ENCODE results near the gene INO80D.
"Not testable (repeated sequence)": the region's sequence is repeated elsewhere in the genome, so short reads cannot be mapped to it uniquely, and the experiment has no call there.

Gene INO80D

GRCh38 chr2:205988274-205988673 is 97.7 kb downstream of the INO80D start:
- ATAC-seq = no peak
- TF ChIP-seq ZNF70 (CRISPR knock-in tag; IDR thresholded peaks at IDR 0.05) = no peak
- no peak for TF ChIP-seq ZC3H10 (CRISPR knock-in tag; IDR thresholded peaks at IDR 0.05)
- TF ChIP-seq, protein P1, sequence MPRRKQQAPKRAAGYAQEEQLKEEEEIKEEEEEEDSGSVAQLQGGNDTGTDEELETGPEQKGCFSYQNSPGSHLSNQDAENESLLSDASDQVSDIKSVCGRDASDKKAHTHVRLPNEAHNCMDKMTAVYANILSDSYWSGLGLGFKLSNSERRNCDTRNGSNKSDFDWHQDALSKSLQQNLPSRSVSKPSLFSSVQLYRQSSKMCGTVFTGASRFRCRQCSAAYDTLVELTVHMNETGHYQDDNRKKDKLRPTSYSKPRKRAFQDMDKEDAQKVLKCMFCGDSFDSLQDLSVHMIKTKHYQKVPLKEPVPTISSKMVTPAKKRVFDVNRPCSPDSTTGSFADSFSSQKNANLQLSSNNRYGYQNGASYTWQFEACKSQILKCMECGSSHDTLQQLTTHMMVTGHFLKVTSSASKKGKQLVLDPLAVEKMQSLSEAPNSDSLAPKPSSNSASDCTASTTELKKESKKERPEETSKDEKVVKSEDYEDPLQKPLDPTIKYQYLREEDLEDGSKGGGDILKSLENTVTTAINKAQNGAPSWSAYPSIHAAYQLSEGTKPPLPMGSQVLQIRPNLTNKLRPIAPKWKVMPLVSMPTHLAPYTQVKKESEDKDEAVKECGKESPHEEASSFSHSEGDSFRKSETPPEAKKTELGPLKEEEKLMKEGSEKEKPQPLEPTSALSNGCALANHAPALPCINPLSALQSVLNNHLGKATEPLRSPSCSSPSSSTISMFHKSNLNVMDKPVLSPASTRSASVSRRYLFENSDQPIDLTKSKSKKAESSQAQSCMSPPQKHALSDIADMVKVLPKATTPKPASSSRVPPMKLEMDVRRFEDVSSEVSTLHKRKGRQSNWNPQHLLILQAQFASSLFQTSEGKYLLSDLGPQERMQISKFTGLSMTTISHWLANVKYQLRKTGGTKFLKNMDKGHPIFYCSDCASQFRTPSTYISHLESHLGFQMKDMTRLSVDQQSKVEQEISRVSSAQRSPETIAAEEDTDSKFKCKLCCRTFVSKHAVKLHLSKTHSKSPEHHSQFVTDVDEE (CRISPR knock-in tag; IDR thresholded peaks at IDR 0.05) = no peak
- no peak for TF ChIP-seq TCF4 (CRISPR knock-in tag; IDR thresholded peaks at IDR 0.05; ENCODE audit: borderline replicate concordance)
- no peak for TF ChIP-seq ISL1 (CRISPR knock-in tag; IDR thresholded peaks at IDR 0.05)
- TF ChIP-seq SNAI2 (CRISPR knock-in tag; IDR thresholded peaks at IDR 0.05) = no peak
- no peak for TF ChIP-seq CSDC2 (CRISPR knock-in tag; IDR thresholded peaks at IDR 0.05)

GRCh38 chr2:205986334-205986733 is 99.6 kb downstream of the INO80D start:
- ATAC-seq = not testable (repeated sequence)

- TF ChIP-seq OSR1 (CRISPR knock-in tag; IDR thresholded peaks at IDR 0.05) (no peak), SNAI2 (CRISPR knock-in tag; IDR thresholded peaks at IDR 0.05) (no peak), RARB (CRISPR knock-in tag; IDR thresholded peaks at IDR 0.05) (no peak), CSDC2 (CRISPR knock-in tag; IDR thresholded peaks at IDR 0.05) (no peak), TOX (CRISPR knock-in tag; IDR thresholded peaks at IDR 0.05; ENCODE audit: borderline replicate concordance) (no peak)
- ATAC-seq = no peak
These were observed 101.6 kb downstream of the INO80D start for GRCh38 chr2:205984381-205984780.

DNA sequence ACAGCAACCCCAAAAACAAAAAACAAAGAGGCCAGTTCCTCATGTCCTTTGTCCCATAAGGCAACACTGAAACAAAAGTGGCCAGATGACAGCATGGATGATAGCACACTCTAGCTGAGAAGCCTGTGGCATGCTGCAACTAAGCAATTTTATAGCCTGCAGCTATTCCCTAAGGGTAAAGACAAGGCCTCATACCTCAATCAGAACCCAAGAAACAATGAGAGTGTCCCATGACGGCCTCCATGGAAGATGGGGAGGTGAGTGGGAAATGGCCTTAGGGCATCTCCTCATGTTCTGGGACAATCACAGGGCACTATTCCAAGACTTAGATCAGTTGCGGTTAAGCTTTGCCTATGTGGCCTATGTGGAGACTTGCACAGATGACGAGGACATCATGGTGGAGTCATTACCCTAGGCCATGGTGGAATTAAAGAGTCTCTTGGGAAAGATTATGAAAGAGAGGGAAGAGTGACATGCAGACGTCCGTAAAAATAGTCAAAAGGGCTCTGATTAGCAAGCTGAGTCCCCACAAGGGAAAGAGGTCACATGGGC is 103.1 kb downstream of the INO80D start:
- ATAC-seq = no peak
- TF ChIP-seq ZC3H10 (CRISPR knock-in tag; IDR thresholded peaks at IDR 0.05) = no peak

- ATAC-seq = not testable (repeated sequence)
These were observed 107.2 kb downstream of the INO80D start for GRCh38 chr2:205978728-205979127.

DNA sequence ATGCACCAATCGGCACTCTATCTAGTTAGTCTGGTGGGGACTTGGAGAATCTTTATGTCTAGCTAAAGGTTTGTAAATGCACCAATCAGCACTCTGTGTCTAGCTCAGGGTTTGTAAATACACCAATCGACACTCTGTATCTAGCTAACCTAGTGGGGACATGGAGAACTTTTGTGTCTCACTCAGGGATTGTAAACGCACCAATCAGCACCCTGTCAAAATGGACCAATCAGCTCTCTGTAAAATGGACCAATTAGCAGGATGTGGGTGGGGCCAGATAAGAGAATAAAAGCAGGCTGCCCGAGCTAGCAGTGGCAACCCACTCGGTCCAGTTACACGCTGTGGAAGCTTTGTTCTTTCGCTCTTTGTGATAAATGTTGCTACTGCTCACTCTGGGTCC is 108.3 kb downstream of the INO80D start:
- not testable (repeated sequence) for ATAC-seq

- ATAC-seq = not testable (repeated sequence)
These were observed 108.9 kb downstream of the INO80D start for GRCh38 chr2:205976934-205977659.

DNA sequence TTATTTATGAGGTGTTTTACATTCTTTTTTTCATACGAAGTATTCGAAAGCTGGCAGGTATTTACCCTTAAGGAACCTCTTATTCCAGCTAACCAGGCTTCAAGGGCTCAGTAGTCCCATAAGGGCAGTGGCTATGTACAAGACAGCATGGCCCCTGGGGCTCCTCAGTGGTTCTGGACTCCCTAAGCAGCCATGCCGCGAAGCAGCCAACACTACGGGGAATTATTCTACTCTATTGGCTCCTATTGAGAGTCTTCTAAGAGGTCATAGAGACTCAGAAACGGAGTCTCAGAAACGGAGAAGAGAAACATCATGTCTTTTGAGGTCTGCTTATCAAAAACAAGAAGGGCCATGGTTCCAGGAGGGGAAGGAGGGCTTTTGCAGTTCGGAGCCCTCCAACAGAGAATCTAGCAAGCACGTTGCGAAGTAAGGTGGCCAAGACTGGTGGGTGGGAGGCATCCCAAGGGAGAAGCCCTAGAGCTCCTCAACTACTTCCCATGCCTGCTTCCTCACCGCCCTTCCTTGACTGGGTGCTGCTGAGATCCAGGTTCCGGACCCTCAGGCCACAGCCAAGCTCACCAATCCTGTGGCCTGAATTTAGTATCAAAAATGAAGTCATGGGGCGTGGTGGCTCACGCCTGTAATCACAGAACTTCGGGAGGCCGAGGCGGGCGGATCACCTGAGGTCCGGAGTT is 109.7 kb downstream of the INO80D start:
- ATAC-seq = no peak
- no peak for TF ChIP-seq CSDC2 (CRISPR knock-in tag; IDR thresholded peaks at IDR 0.05)
- TF ChIP-seq, protein P2, sequence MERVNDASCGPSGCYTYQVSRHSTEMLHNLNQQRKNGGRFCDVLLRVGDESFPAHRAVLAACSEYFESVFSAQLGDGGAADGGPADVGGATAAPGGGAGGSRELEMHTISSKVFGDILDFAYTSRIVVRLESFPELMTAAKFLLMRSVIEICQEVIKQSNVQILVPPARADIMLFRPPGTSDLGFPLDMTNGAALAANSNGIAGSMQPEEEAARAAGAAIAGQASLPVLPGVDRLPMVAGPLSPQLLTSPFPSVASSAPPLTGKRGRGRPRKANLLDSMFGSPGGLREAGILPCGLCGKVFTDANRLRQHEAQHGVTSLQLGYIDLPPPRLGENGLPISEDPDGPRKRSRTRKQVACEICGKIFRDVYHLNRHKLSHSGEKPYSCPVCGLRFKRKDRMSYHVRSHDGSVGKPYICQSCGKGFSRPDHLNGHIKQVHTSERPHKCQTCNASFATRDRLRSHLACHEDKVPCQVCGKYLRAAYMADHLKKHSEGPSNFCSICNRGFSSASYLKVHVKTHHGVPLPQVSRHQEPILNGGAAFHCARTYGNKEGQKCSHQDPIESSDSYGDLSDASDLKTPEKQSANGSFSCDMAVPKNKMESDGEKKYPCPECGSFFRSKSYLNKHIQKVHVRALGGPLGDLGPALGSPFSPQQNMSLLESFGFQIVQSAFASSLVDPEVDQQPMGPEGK (CRISPR knock-in tag; IDR thresholded peaks at IDR 0.05; ENCODE audit: borderline replicate concordance) = no peak
- TF ChIP-seq TCF4 (CRISPR knock-in tag; IDR thresholded peaks at IDR 0.05; ENCODE audit: borderline replicate concordance) = no peak
- TF ChIP-seq TOX (CRISPR knock-in tag; IDR thresholded peaks at IDR 0.05; ENCODE audit: borderline replicate concordance) = no peak
- TF ChIP-seq, protein P1 (CRISPR knock-in tag; IDR thresholded peaks at IDR 0.05) = no peak
- TF ChIP-seq, protein P3, sequence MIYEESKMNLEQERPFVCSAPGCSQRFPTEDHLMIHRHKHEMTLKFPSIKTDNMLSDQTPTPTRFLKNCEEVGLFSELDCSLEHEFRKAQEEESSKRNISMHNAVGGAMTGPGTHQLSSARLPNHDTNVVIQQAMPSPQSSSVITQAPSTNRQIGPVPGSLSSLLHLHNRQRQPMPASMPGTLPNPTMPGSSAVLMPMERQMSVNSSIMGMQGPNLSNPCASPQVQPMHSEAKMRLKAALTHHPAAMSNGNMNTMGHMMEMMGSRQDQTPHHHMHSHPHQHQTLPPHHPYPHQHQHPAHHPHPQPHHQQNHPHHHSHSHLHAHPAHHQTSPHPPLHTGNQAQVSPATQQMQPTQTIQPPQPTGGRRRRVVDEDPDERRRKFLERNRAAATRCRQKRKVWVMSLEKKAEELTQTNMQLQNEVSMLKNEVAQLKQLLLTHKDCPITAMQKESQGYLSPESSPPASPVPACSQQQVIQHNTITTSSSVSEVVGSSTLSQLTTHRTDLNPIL (CRISPR knock-in tag; IDR thresholded peaks at IDR 0.05; ENCODE audit: low read depth) = no peak
- no peak for TF ChIP-seq ESRRG (CRISPR knock-in tag; IDR thresholded peaks at IDR 0.05)
- no peak for TF ChIP-seq PPARA (CRISPR knock-in tag; IDR thresholded peaks at IDR 0.05; ENCODE audit: borderline replicate concordance)
- TF ChIP-seq ISL1 (CRISPR knock-in tag; IDR thresholded peaks at IDR 0.05) = no peak
- no peak for TF ChIP-seq OSR1 (CRISPR knock-in tag; IDR thresholded peaks at IDR 0.05)
- TF ChIP-seq, protein P4, sequence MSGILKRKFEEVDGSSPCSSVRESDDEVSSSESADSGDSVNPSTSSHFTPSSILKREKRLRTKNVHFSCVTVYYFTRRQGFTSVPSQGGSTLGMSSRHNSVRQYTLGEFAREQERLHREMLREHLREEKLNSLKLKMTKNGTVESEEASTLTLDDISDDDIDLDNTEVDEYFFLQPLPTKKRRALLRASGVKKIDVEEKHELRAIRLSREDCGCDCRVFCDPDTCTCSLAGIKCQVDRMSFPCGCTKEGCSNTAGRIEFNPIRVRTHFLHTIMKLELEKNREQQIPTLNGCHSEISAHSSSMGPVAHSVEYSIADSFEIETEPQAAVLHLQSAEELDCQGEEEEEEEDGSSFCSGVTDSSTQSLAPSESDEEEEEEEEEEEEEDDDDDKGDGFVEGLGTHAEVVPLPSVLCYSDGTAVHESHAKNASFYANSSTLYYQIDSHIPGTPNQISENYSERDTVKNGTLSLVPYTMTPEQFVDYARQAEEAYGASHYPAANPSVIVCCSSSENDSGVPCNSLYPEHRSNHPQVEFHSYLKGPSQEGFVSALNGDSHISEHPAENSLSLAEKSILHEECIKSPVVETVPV (CRISPR knock-in tag; IDR thresholded peaks at IDR 0.05) = no peak
- no peak for TF ChIP-seq ZNF70 (CRISPR knock-in tag; IDR thresholded peaks at IDR 0.05)
- no peak for TF ChIP-seq SNAI2 (CRISPR knock-in tag; IDR thresholded peaks at IDR 0.05)

All from SK-N-SH treated with all-trans-retinoic acid at 6 μM for 48 hours (cell line).